Uterus (tissue), 4 donors: ENCODE measurements around the gene CFAP69. TPM values are rescaled to one million over a fixed set of nuclear protein-coding genes. Genes with fewer than 3 reads are reported as not detected.

Experiments
- DNase-seq, 2 donors: peaks; one replicate each; pipeline ENCODE4 v3.0.0-alpha.2; 2019 to 2020
- H3K27ac ChIP-seq, 2 donors: fragments of 200-600 bp; sonication (generic); 1 replicate in 1 of 2; 2 replicates in 1 of 2; pipeline ENCODE4 v1.5.1; 2016 to 2018
- H3K27me3 ChIP-seq, 2 donors: fragments of 200-600 bp; sonication (generic); one replicate each; pipeline ENCODE4 v1.5.1; 2018 to 2019; ENCODE audit warnings: control low read depth in 1 of 2
- H3K36me3 ChIP-seq, 2 donors: fragments of 200-600 bp; sonication (generic); one replicate each; pipeline ENCODE4 v1.5.1; 2019; ENCODE audit warnings: control low read depth in 1 of 2
- H3K4me1 ChIP-seq, 2 donors: fragments of 200-600 bp; sonication (generic); one replicate each; pipeline ENCODE4 v1.5.1; 2018 to 2019; ENCODE audit warnings: control low read depth in 1 of 2
- H3K4me3 ChIP-seq, 2 donors: fragments of 200-600 bp; sonication (generic); 1 replicate in 1 of 2; 2 replicates in 1 of 2; pipeline ENCODE4 v1.5.1; 2018 to 2019; ENCODE audit warnings: mild to moderate bottlenecking in 1 of 2
- H3K9me3 ChIP-seq, 2 donors: fragments of 200-600 bp; sonication (generic); one replicate each; pipeline ENCODE4 v1.5.1; 2019; ENCODE audit warnings: control low read depth in 1 of 2
- POLR2A ChIP-seq, 2 donors: fragments of 450-650 bp; IDR thresholded peaks; one replicate each; pipeline ENCODE4 v1.6.1; 2016; ENCODE audit warnings: antibody characterized with exemption in 2 of 2, mild to moderate bottlenecking in 1 of 2, moderate library complexity in 1 of 2
- intact Hi-C: fragments of 100-400 bp; cut with DNase I; formaldehyde crosslinking; loops from one replicate; pipeline ENCODE4 v1.15.1; 2023; ENCODE audit warnings: low total_unique reads
- total RNA-seq, 4 donors: library from RNA; depleted of rRNA in 3 of 4; stranded (reverse); fragments of >200 nt in 3 of 4; gene quantifications; one replicate each; pipeline versions ENCODE4 v1.1.0 to v1.2.4, GENCODE V29; 2014 to 2023
- TF ChIP-seq, protein P1 (sequence below), 4 experiments: fragments of 200-600 bp in 2 of 4; fragments of 450-650 bp in 2 of 4; sonication (generic) in 2 of 4; IDR thresholded peaks; one replicate each; pipeline ENCODE4 v1.5.1; 2016 to 2019; ENCODE audit warnings: antibody characterized with exemption in 4 of 4, mild to moderate bottlenecking in 2 of 4, moderate library complexity in 1 of 4
- donor health status: DM: yes; HTN: yes; CAD: no.

CFAP69 gene
- total RNA-seq, 4 donors from 2014 or later = 5.9 to 17.4 (median 10.2) TPM

DNA sequence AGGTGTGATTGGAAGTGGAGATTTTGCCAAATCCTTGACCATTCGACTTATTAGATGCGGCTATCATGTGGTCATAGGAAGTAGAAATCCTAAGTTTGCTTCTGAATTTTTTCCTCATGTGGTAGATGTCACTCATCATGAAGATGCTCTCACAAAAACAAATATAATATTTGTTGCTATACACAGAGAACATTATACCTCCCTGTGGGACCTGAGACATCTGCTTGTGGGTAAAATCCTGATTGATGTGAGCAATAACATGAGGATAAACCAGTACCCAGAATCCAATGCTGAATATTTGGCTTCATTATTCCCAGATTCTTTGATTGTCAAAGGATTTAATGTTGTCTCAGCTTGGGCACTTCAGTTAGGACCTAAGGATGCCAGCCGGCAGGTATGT lies 19.8 kb upstream of the CFAP69 start:
- TF ChIP-seq, protein P1, sequence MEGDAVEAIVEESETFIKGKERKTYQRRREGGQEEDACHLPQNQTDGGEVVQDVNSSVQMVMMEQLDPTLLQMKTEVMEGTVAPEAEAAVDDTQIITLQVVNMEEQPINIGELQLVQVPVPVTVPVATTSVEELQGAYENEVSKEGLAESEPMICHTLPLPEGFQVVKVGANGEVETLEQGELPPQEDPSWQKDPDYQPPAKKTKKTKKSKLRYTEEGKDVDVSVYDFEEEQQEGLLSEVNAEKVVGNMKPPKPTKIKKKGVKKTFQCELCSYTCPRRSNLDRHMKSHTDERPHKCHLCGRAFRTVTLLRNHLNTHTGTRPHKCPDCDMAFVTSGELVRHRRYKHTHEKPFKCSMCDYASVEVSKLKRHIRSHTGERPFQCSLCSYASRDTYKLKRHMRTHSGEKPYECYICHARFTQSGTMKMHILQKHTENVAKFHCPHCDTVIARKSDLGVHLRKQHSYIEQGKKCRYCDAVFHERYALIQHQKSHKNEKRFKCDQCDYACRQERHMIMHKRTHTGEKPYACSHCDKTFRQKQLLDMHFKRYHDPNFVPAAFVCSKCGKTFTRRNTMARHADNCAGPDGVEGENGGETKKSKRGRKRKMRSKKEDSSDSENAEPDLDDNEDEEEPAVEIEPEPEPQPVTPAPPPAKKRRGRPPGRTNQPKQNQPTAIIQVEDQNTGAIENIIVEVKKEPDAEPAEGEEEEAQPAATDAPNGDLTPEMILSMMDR (IDR thresholded peaks at IDR 0.05) = no peak
- TF ChIP-seq POLR2A (IDR thresholded peaks at IDR 0.05) = no peak
- H3K9me3 ChIP-seq = no peaks in the 10 kb centered on the region
- no peaks in the 10 kb centered on the region for H3K36me3 ChIP-seq
- H3K4me1 ChIP-seq = no peaks in the 10 kb centered on the region
- intact Hi-C loops = no loop called here
- DNase-seq = no peak
- H3K27me3 ChIP-seq = no peaks in the 10 kb centered on the region
- H3K4me3 ChIP-seq = no peak overlapping the region
- no peak overlapping the region for H3K27ac ChIP-seq

DNA sequence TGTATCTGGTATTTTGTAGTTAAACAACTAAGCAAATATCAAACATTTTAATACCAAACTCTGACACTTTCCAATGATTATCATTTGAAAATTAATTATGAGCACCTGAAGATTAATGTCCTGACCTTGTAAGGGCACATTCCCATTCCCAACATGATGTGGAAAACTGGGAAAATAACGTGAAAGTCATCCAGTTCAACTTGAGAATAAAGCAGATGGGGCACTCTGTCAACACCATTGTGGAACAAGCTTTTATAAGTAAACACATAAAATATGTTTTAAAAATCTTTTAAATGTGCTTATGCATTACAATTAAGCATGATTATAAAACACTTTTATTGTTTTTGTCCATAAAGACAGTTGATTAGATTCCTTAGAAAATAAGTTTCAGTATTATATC lies 19.4 kb upstream of the CFAP69 start:
- Histone ChIP-seq H3K27me3 (no peaks in the 10 kb centered on the region), H3K36me3 (no peaks in the 10 kb centered on the region), H3K27ac (no peak overlapping the region), H3K9me3 (no peaks in the 10 kb centered on the region), H3K4me3 (no peak overlapping the region), H3K4me1 (no peaks in the 10 kb centered on the region)
- TF ChIP-seq, protein P1 (IDR thresholded peaks at IDR 0.05) = no peak
- no peak for TF ChIP-seq POLR2A (IDR thresholded peaks at IDR 0.05)
- intact Hi-C loops = no loop called here
- no peak for DNase-seq

DNA sequence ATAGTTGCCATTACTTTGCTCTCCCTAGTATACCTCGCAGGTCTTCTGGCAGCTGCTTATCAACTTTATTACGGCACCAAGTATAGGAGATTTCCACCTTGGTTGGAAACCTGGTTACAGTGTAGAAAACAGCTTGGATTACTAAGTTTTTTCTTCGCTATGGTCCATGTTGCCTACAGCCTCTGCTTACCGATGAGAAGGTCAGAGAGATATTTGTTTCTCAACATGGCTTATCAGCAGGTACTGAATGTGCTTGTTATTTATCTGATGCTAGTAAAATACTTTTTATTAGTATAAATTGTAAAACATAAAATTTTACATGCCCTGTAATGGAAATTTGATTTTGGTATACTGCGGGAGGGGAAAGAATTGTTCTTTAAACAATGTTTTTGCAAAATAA lies 17.7 kb upstream of the CFAP69 start:
- no peaks in the 10 kb centered on the region for H3K4me1 ChIP-seq
- TF ChIP-seq, protein P1 (IDR thresholded peaks at IDR 0.05) = no peak
- no peak for TF ChIP-seq POLR2A (IDR thresholded peaks at IDR 0.05)
- H3K9me3 ChIP-seq = no peaks in the 10 kb centered on the region
- DNase-seq = no peak
- no peaks in the 10 kb centered on the region for H3K36me3 ChIP-seq
- no peak overlapping the region for H3K27ac ChIP-seq
- intact Hi-C loops = no loop called here
- H3K4me3 ChIP-seq = no peak overlapping the region
- H3K27me3 ChIP-seq = no peaks in the 10 kb centered on the region

DNA sequence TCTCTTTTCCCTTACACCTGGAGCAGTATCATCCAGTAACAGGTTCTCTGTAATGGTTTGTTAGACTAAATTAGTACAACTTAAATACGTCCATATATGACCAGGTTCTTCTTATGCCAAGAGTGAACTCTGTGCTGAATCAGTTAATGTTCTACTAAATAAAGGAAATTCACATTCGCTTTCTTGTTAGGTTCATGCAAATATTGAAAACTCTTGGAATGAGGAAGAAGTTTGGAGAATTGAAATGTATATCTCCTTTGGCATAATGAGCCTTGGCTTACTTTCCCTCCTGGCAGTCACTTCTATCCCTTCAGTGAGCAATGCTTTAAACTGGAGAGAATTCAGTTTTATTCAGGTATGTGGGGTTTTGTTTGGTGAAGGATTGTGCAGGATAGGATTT lies 15.3 kb upstream of the CFAP69 start:
- Histone ChIP-seq H3K27ac (no peak overlapping the region), H3K9me3 (no peaks in the 10 kb centered on the region), H3K27me3 (no peaks in the 10 kb centered on the region), H3K36me3 (peaks cover 0 to 4% of the 10 kb centered on the region in 2 donors), H3K4me3 (no peak overlapping the region), H3K4me1 (no peaks in the 10 kb centered on the region)
- intact Hi-C loops = no loop called here
- TF ChIP-seq POLR2A (IDR thresholded peaks at IDR 0.05) = no peak
- TF ChIP-seq, protein P1 (IDR thresholded peaks at IDR 0.05) = no peak
- DNase-seq = no peak

DNA sequence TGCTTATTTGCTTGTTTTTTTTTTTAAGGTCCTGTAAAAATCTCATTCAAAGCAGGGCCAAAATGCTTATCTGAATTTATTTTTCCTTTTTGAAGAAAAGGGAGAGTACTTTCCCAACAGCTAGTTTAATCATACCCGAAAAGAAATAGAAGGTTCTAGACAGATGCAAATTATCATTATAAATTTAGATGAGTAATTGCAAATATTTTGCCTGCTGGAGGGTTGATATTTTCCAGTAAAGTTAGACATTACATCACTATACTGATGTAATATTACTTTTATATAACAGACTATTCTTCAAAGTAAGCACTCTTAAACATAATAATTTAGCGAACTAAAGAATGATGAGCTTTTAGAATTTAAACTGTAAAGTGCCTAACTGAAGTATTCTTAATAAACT lies 14.1 kb upstream of the CFAP69 start:
- intact Hi-C loops = no loop called here

More for the DNA sequence above, 14.1 kb upstream of the CFAP69 start:
- TF ChIP-seq POLR2A (IDR thresholded peaks at IDR 0.05) = no peak
- TF ChIP-seq, protein P1 (IDR thresholded peaks at IDR 0.05) = no peak
- no peak overlapping the region for H3K4me3 ChIP-seq
- peaks cover 0 to 4% of the 10 kb centered on the region in 2 donors for H3K36me3 ChIP-seq
- no peaks in the 10 kb centered on the region for H3K27me3 ChIP-seq
- no peak overlapping the region for H3K27ac ChIP-seq
- no peaks in the 10 kb centered on the region for H3K4me1 ChIP-seq
- H3K9me3 ChIP-seq = no peaks in the 10 kb centered on the region
- DNase-seq = no peak
